Uterus (tissue), 4 donors: Measurements from ENCODE around the gene CNPY1. TPM values are rescaled to one million over a fixed set of nuclear protein-coding genes. Genes with fewer than 3 reads are reported as not detected.

Source experiments
- DNase-seq, 2 donors: peaks; one replicate each; pipeline ENCODE4 v3.0.0-alpha.2; 2019 to 2020
- H3K27ac ChIP-seq, 2 donors: fragments of 200-600 bp; sonication (generic); 1 replicate in 1 of 2; 2 replicates in 1 of 2; pipeline ENCODE4 v1.5.1; 2016 to 2018
- H3K27me3 ChIP-seq, 2 donors: fragments of 200-600 bp; sonication (generic); one replicate each; pipeline ENCODE4 v1.5.1; 2018 to 2019; ENCODE audit warnings: control low read depth in 1 of 2
- H3K36me3 ChIP-seq, 2 donors: fragments of 200-600 bp; sonication (generic); one replicate each; pipeline ENCODE4 v1.5.1; 2019; ENCODE audit warnings: control low read depth in 1 of 2
- H3K4me1 ChIP-seq, 2 donors: fragments of 200-600 bp; sonication (generic); one replicate each; pipeline ENCODE4 v1.5.1; 2018 to 2019; ENCODE audit warnings: control low read depth in 1 of 2
- H3K4me3 ChIP-seq, 2 donors: fragments of 200-600 bp; sonication (generic); 1 replicate in 1 of 2; 2 replicates in 1 of 2; pipeline ENCODE4 v1.5.1; 2018 to 2019; ENCODE audit warnings: mild to moderate bottlenecking in 1 of 2
- H3K9me3 ChIP-seq, 2 donors: fragments of 200-600 bp; sonication (generic); one replicate each; pipeline ENCODE4 v1.5.1; 2019; ENCODE audit warnings: control low read depth in 1 of 2
- POLR2A ChIP-seq, 2 donors: fragments of 450-650 bp; IDR thresholded peaks; one replicate each; pipeline ENCODE4 v1.6.1; 2016; ENCODE audit warnings: antibody characterized with exemption in 2 of 2, mild to moderate bottlenecking in 1 of 2, moderate library complexity in 1 of 2
- intact Hi-C: fragments of 100-400 bp; cut with DNase I; formaldehyde crosslinking; loops from one replicate; pipeline ENCODE4 v1.15.1; 2023; ENCODE audit warnings: low total_unique reads
- total RNA-seq, 4 donors: library from RNA; depleted of rRNA in 3 of 4; stranded (reverse); fragments of >200 nt in 3 of 4; gene quantifications; one replicate each; pipeline versions ENCODE4 v1.1.0 to v1.2.4, GENCODE V29; 2014 to 2023
- TF ChIP-seq, protein P1 (sequence below), 4 experiments: fragments of 200-600 bp in 2 of 4; fragments of 450-650 bp in 2 of 4; sonication (generic) in 2 of 4; IDR thresholded peaks; one replicate each; pipeline ENCODE4 v1.5.1; 2016 to 2019; ENCODE audit warnings: antibody characterized with exemption in 4 of 4, mild to moderate bottlenecking in 2 of 4, moderate library complexity in 1 of 4
- donor health status: DM: yes; HTN: yes; CAD: no.

CNPY1 gene
- total RNA-seq, 4 donors from 2014 or later: not detected

DNA sequence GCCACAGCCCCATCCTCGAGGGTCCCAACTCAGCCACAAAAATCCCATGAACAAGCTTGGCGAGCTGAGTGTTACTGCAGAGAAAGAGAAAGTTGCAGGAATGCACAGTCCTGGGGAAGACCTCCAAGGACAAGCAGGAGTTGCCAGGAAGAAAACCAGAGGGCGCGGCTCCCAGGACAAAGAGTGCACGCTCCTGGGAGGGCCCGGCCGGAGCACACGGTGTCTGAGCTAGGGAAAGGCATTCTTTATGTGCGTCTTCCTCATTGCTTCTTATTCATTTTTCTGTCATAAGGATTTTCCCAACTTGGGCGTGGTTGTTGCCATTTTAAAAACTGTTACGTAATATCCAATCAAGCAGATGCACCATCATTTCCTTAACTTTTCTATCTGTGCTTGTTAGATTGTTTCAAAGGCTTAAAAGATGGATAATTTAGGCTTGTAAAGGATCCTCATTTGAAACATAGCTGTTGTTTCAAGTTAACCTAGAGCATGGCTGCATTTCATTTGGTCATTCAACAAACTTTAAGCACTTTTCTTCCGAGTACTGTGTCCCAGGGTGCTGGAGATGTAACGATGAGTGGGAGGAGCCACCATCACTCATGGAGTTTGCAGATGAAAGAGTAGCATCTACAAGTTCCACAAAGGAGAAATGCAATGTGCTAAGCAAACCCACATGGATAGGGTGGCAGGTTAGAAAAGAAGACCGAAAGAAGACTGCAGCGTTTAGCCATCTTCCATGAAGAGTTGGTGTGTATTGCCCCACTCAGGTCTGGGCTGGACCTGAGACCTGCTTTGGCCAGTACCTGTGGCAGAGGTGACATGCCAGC, 5.6 kb upstream of the CNPY1 start:
- Histone ChIP-seq H3K36me3 (no peaks in the 10 kb centered on the region), H3K9me3 (no peaks in the 10 kb centered on the region), H3K27ac (no peak overlapping the region), H3K27me3 (no peaks in the 10 kb centered on the region), H3K4me1 (no peaks in the 10 kb centered on the region), H3K4me3 (no peak overlapping the region)
- no peak for DNase-seq
- intact Hi-C loops: no loop called here
- TF ChIP-seq, protein P1, sequence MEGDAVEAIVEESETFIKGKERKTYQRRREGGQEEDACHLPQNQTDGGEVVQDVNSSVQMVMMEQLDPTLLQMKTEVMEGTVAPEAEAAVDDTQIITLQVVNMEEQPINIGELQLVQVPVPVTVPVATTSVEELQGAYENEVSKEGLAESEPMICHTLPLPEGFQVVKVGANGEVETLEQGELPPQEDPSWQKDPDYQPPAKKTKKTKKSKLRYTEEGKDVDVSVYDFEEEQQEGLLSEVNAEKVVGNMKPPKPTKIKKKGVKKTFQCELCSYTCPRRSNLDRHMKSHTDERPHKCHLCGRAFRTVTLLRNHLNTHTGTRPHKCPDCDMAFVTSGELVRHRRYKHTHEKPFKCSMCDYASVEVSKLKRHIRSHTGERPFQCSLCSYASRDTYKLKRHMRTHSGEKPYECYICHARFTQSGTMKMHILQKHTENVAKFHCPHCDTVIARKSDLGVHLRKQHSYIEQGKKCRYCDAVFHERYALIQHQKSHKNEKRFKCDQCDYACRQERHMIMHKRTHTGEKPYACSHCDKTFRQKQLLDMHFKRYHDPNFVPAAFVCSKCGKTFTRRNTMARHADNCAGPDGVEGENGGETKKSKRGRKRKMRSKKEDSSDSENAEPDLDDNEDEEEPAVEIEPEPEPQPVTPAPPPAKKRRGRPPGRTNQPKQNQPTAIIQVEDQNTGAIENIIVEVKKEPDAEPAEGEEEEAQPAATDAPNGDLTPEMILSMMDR (IDR thresholded peaks at IDR 0.05): no peak
- no peak for TF ChIP-seq POLR2A (IDR thresholded peaks at IDR 0.05)

DNA sequence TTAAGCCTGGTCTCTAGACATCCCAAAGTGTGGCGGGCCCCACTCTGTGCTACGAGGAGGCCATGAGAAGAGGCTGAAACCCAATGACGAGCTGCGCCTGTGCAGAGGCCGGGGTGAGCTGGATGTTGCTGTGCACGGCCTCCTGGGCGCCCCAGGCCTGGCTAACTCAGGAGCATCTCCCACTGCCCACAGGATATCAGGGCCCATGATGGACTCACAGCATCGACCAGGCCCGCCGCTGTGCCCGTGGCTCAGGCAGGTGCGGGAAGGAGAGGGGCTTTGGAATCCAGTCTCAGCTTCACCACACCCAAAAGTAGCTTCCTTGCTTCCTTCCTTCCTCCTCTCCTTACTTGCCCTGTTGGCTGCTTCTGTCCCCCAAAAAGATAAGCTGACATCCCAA, 4.6 kb upstream of the CNPY1 start:
- Histone ChIP-seq H3K27ac (no peak overlapping the region), H3K36me3 (no peaks in the 10 kb centered on the region), H3K4me3 (no peak overlapping the region), H3K4me1 (no peaks in the 10 kb centered on the region), H3K27me3 (no peaks in the 10 kb centered on the region), H3K9me3 (no peaks in the 10 kb centered on the region)
- DNase-seq: no peak
- no peak for TF ChIP-seq POLR2A (IDR thresholded peaks at IDR 0.05)
- TF ChIP-seq, protein P1 (IDR thresholded peaks at IDR 0.05): no peak
- intact Hi-C loops: no loop called here

DNA sequence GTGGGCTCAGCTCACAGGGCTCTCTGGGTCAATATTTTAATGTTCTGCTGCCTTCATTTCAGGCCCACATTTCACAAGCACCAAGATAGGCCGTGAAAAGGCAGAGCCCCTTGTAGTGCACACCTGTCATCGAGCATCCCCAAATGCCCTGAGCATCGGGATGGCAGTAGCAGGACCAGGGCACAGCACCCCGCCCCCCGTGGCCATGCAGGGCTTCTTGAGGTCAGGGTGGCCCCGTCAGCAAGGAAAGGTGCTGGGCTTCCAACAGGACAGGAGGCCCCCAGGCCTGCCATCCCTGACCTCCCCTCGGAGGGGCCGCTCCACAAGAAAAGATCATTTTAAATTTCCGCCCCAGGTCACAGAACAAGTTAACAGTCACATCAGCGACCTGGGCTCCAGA, 2.9 kb upstream of the CNPY1 start:
- TF ChIP-seq, protein P1 (IDR thresholded peaks at IDR 0.05): no peak
- TF ChIP-seq POLR2A (IDR thresholded peaks at IDR 0.05): no peak
- intact Hi-C loops: no loop called here

DNA sequence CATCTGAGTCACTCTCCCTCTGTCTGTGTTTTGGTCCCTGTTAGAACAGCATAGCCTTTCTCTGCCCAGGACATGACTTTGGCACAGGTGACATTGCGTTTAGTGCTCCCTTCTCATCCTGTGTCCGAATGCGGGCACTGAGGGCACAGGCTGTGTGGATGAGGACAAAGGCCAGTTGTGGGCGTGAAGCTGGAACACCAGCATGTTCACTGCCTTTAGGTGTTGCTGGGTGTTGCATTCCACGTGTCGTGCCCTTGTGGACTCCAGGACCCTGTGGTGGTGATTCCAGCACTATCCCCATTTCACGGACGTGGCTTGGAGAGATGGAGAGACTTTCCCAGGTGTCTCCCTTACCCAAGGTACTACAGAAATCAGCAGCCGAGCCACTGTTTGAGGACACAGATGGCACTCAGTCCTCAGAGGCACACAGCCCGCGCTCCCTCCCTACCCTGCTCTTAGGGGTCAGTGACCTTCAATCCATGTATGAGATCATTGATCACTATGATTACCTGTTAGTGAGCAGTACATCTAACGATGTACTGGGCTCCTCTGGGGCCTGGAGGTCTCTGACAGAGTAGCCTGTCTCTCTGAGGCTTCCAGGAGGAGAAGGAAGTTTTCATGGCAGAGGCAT, 917 bp upstream of the CNPY1 start:
- Histone ChIP-seq H3K27me3 (no peaks in the 10 kb centered on the region), H3K4me1 (no peaks in the 10 kb centered on the region), H3K9me3 (no peaks in the 10 kb centered on the region), H3K36me3 (no peaks in the 10 kb centered on the region), H3K4me3 (no peak overlapping the region), H3K27ac (no peak overlapping the region)
- no peak for DNase-seq
- intact Hi-C loops: no loop called here
- TF ChIP-seq, protein P1 (IDR thresholded peaks at IDR 0.05): no peak
- no peak for TF ChIP-seq POLR2A (IDR thresholded peaks at IDR 0.05)

More for the DNA sequence above, 2.9 kb upstream of the CNPY1 start:
- Histone ChIP-seq H3K27ac (no peak overlapping the region), H3K36me3 (no peaks in the 10 kb centered on the region), H3K4me1 (no peaks in the 10 kb centered on the region), H3K27me3 (no peaks in the 10 kb centered on the region), H3K4me3 (no peak overlapping the region), H3K9me3 (no peaks in the 10 kb centered on the region)
- DNase-seq: no peak

DNA sequence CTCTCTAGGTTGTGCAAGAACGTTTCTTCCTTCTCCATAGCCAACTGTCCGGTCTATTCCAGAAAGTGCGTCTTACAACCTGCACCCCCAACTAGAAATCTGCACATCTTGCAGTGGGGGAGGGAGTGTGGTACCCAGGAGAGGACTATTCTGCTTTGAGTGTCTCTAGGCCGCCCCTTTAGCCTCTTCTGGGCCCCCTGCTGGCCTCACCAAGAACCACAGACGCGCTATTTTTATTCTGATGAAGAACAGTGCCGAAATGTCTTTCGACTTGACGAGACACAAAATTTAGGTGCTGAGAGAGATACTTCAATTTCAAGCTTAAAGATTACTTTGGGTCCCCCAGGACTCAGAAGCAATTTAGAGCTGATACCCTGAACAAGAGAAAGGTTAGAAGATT, 1.0 kb downstream of the CNPY1 start:
- Histone ChIP-seq H3K27ac (no peak overlapping the region), H3K27me3 (no peaks in the 10 kb centered on the region), H3K36me3 (no peaks in the 10 kb centered on the region), H3K4me3 (no peak overlapping the region), H3K4me1 (no peaks in the 10 kb centered on the region), H3K9me3 (no peaks in the 10 kb centered on the region)
- TF ChIP-seq POLR2A (IDR thresholded peaks at IDR 0.05): no peak
- TF ChIP-seq, protein P1 (IDR thresholded peaks at IDR 0.05): no peak
- intact Hi-C loops: no loop called here
- no peak for DNase-seq
